Osteoblast (primary cell): ENCODE measurements around the gene GRIK4. TPM values are rescaled to one million over a fixed set of nuclear protein-coding genes. Genes with fewer than 3 reads are reported as not detected.

Experiments used
- DNase-seq: peaks from one replicate; pipeline ENCODE4 v3.0.0; 2011; ENCODE audit warnings: low spot score, mixed read lengths; ENCODE audit not compliant: insufficient read length; ENCODE audit errors: missing footprints
- H2AFZ ChIP-seq: 2 replicates; pipeline ENCODE4 v1.6.0; 2011; ENCODE audit warnings: mild to moderate bottlenecking, low read length
- H3K27ac ChIP-seq: 2 replicates; pipeline ENCODE4 v1.5.1; 2011; ENCODE audit warnings: mild to moderate bottlenecking, low read depth, low read length, moderate library complexity
- H3K27me3 ChIP-seq: 2 replicates; pipeline ENCODE4 v1.6.0; 2012; ENCODE audit warnings: mild to moderate bottlenecking, control low read depth, inconsistent platforms, low read length, moderate library complexity; ENCODE audit not compliant: insufficient read depth
- H3K36me3 ChIP-seq: 2 replicates; pipeline ENCODE4 v1.5.1; 2011; ENCODE audit warnings: mild to moderate bottlenecking, low read length, control low read depth, moderate library complexity; ENCODE audit not compliant: insufficient read depth
- H3K4me1 ChIP-seq: 2 replicates; pipeline ENCODE4 v1.5.1; 2011; ENCODE audit warnings: mild to moderate bottlenecking, low read length, control low read depth, moderate library complexity; ENCODE audit not compliant: insufficient read depth
- H3K4me2 ChIP-seq: 2 replicates; pipeline ENCODE4 v1.6.0; 2011; ENCODE audit warnings: mild to moderate bottlenecking, low read length; ENCODE audit not compliant: insufficient read depth
- H3K4me3 ChIP-seq: fragments of 200-600 bp; sonication (generic); 3 replicates; pipeline ENCODE4 v1.5.1; 2012; ENCODE audit warnings: mild to moderate bottlenecking, low read length, inconsistent platforms; ENCODE audit not compliant: insufficient read depth
- H3K79me2 ChIP-seq: 2 replicates; pipeline ENCODE4 v1.6.0; 2012; ENCODE audit warnings: mild to moderate bottlenecking, low read length, control low read depth, inconsistent platforms; ENCODE audit not compliant: insufficient read depth
- H3K9me3 ChIP-seq: 2 replicates; pipeline ENCODE4 v1.5.1; 2011; ENCODE audit warnings: low read depth, low read length, control low read depth
- H4K20me1 ChIP-seq: 2 replicates; pipeline ENCODE4 v1.6.0; 2012; ENCODE audit warnings: mild to moderate bottlenecking, low read length, control low read depth; ENCODE audit not compliant: insufficient read depth
- total RNA-seq: library from RNA; depleted of rRNA; stranded (reverse); fragments of >200 nt; gene quantifications from 2 replicates; pipeline ENCODE4 v1.2.3, GENCODE V29; 2012
- TF ChIP-seq, protein P1 (sequence below): IDR thresholded peaks from 2 replicates; pipeline ENCODE4 v1.5.1; 2011; ENCODE audit warnings: mild to moderate bottlenecking, low read depth, low read length, moderate library complexity; ENCODE audit errors: extremely low read depth

GRIK4 gene
- total RNA-seq, 1 donor = under 0.01 TPM

DNA sequence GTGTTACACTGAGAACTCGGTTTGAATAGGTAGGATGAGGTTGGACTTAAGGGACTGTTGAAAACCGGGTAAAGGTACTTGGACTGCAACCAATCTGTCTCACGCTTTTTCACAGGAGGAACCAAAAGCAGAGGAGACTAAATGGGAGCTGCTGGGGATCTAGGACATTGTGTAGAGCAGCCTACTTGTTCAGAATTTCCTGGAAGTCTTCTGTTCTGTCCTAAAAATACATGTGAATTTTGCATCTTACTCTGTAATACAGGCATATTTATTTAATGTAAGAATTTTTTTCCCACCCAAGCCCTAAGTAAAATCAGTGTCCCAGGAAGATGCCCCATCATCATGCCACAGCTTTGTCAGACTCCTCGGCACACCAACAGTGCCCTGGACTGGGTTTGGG is 460.3 kb downstream of the GRIK4 start:
- no peak overlapping the region for H3K4me3 ChIP-seq
- H3K4me2 ChIP-seq = no peak overlapping the region
- H3K79me2 ChIP-seq = no peaks in the 10 kb centered on the region
- no peak overlapping the region for H3K27ac ChIP-seq
- no peaks in the 10 kb centered on the region for H3K36me3 ChIP-seq
- H3K27me3 ChIP-seq = no peaks in the 10 kb centered on the region
- H3K4me1 ChIP-seq = no peaks in the 10 kb centered on the region
- TF ChIP-seq, protein P1, sequence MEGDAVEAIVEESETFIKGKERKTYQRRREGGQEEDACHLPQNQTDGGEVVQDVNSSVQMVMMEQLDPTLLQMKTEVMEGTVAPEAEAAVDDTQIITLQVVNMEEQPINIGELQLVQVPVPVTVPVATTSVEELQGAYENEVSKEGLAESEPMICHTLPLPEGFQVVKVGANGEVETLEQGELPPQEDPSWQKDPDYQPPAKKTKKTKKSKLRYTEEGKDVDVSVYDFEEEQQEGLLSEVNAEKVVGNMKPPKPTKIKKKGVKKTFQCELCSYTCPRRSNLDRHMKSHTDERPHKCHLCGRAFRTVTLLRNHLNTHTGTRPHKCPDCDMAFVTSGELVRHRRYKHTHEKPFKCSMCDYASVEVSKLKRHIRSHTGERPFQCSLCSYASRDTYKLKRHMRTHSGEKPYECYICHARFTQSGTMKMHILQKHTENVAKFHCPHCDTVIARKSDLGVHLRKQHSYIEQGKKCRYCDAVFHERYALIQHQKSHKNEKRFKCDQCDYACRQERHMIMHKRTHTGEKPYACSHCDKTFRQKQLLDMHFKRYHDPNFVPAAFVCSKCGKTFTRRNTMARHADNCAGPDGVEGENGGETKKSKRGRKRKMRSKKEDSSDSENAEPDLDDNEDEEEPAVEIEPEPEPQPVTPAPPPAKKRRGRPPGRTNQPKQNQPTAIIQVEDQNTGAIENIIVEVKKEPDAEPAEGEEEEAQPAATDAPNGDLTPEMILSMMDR = no peak
- no peak for DNase-seq
- no peak overlapping the region for H2AFZ ChIP-seq
- no peaks in the 10 kb centered on the region for H3K9me3 ChIP-seq
- no peaks in the 10 kb centered on the region for H4K20me1 ChIP-seq

GRCh38 chr11:120972621-120973020 is 461.1 kb downstream of the GRIK4 start:
- Histone ChIP-seq H3K79me2 (no peaks in the 10 kb centered on the region), H3K27ac (no peak overlapping the region), H3K9me3 (no peaks in the 10 kb centered on the region), H3K36me3 (no peaks in the 10 kb centered on the region), H3K27me3 (no peaks in the 10 kb centered on the region), H4K20me1 (no peaks in the 10 kb centered on the region), H2AFZ (no peak overlapping the region), H3K4me2 (no peak overlapping the region), H3K4me3 (no peak overlapping the region), H3K4me1 (no peaks in the 10 kb centered on the region)
- no peak for DNase-seq
- TF ChIP-seq, protein P1 = no peak

DNA sequence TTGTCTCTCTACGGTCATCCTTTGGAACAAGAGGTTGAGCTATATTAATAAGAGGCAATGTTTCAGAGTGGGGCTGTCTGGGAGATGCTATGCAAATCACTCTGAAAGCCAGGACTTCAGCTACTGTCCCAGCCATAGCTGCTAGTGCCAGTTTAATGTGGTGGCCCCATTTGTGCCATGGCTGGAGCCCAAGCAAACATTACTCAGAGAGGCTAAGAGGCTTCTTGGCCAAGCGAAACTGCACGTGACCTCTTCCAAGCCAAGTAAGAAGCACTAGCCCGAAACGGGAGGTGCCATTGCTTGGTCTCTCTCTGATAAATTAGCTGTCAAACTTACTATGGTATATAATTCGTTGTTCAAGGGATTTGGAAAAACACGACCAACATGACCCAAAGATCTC is 462.0 kb downstream of the GRIK4 start:
- Histone ChIP-seq H2AFZ (no peak overlapping the region), H3K27me3 (no peaks in the 10 kb centered on the region), H3K4me1 (no peaks in the 10 kb centered on the region), H3K36me3 (no peaks in the 10 kb centered on the region), H3K4me3 (no peak overlapping the region), H3K79me2 (no peaks in the 10 kb centered on the region), H3K4me2 (no peak overlapping the region), H3K27ac (no peak overlapping the region), H3K9me3 (no peaks in the 10 kb centered on the region), H4K20me1 (no peaks in the 10 kb centered on the region)
- DNase-seq = no peak
- TF ChIP-seq, protein P1 = no peak

DNA sequence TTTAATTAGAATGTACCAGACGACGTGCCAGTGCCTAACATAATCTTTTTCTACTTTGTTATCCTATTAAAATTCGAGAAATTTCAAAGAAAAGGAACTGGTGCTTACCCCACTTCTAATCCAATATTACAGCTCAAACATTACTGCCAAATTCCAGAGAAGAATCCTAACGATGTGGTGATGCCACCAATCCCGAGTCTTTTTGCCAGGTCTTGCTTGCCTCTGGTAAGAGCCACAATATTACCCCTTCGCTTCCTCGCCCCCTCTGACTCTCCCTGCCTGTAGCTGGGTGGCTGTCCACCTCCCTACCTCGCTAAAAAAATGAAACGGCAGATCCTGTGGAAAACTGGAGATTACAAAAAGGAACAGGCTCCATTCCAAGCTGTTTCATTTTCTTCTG is 462.9 kb downstream of the GRIK4 start:
- TF ChIP-seq, protein P1 = no peak
- no peak for DNase-seq
- no peaks in the 10 kb centered on the region for H3K9me3 ChIP-seq
- H4K20me1 ChIP-seq = no peaks in the 10 kb centered on the region
- no peaks in the 10 kb centered on the region for H3K4me1 ChIP-seq
- H3K36me3 ChIP-seq = no peaks in the 10 kb centered on the region
- no peak overlapping the region for H3K4me2 ChIP-seq
- H3K27ac ChIP-seq = no peak overlapping the region
- H3K79me2 ChIP-seq = no peaks in the 10 kb centered on the region
- no peaks in the 10 kb centered on the region for H3K27me3 ChIP-seq
- H2AFZ ChIP-seq = no peak overlapping the region
- no peak overlapping the region for H3K4me3 ChIP-seq
